GM18907 (cell line): ENCODE data around the gene BRAT1.
"Not testable (repeated sequence)": the region's sequence is repeated elsewhere in the genome, so short reads cannot be mapped to it uniquely, and the experiment has no call there.

Source experiments
- ATAC-seq: cut with Tn5 transposase; IDR thresholded peaks from one replicate; pipeline ENCODE4 v1.9.1; 2021; ENCODE audit warnings: mild to moderate bottlenecking, moderate library complexity; ENCODE audit not compliant: unreplicated experiment

The BRAT1 gene

DNA sequence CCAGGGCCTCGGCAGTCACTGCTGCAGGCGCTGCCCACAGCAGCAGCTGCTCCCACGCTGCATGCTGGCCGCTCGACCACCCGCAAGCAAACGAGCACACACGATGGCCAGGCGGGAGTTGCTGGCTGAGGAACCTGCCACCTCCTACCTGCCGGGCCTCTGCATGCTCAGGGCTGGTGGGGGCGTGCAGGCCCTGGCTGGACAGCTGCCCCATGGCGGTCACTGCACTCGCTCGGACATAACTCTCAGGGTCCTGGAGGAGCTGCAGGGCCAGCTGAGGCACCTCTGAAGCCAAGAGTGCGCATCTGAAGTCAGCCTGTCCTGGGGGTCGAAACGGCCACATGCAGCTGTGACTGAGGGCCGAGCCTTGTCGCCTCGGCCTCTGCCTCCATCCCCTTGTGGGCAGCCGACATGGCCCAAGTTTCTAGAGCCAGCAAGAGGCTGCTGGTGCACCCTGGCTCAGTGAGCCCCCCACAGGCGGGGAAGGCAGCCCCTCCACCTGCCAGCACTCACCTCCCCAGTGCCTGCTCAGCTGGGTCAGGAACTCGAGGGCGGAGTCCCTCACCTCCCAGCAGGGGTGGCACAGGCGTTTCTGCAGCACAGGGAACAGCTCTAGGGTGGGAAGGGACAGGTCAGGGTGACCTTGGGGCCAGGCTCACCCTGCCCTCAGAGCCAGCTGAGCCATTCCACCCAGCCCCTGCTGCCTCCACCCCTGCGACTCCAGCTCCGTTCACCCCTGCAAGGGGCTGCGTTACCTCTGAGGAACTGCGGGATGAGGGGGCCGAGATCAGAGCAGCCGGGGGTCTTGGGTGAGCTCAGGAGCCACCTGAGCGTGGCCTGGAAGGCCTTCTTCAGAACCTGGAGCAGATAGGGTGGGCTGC lies 16.1 kb downstream of the BRAT1 start:
- no peak for ATAC-seq

DNA sequence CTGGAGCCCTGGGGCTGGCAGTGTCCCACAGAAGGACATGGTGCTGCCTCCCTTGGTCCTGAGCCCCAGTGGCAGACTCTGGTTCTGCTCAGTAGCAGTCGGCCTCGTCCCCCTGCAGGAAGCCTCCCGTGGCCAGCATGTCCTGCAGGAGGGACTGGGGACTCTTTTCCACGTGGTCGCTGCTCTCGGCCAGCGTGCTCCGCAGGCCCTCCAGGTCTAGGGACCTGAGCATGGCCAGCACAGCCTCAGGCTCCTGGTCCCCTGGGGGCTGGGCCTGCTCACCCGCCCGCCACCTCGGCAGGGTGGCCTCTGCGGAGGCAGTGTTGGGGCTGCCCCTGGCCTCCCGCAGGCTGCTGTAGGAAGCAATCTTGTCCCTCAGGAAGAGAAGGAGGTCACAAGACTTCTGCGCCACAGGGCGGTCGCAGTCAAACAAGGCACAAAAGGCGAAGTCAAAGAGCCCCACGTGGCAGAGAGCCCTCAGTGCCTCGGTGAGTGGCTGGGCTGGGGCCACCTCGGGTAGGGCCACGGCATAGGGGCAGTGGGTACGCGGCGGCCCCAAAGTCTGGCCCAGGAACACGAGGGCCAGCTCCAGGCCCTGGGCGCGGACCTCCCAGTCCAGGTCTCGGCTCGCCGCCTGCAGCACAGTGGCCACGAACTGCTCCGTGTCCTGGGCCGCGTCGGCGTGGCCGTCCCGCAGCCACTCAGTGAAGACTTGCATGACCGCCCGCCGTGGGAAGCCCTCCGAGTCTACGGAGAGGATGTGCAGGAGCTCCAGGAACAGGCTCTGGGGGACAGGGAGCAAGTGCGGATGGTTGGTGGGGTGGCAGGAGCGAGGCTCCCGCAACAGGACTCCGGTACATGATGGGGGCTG lies 17.1 kb downstream of the BRAT1 start:
- no peak for ATAC-seq

GRCh38 chr7:2535872-2536627 lies 19.3 kb downstream of the BRAT1 start:
- ATAC-seq: not testable (repeated sequence)

DNA sequence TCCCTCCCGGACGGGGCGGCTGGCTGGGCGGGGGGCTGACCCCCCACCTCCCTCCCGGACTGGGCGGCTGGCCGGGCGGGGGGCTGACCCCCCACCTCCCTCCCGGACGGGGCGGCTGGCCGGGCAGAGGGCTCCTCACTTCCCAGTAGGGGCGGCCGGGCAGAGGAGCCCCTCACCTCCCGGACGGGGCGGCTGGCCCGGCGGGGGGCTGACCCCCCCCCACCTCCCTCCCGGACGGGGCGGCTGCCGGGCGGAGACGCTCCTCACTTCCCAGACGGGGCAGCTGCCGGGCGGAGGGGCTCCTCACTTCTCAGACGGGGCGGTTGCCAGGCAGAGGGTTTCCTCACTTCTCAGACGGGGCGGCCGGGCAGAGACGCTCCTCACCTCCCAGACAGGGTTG lies 21.1 kb downstream of the BRAT1 start:
- not testable (repeated sequence) for ATAC-seq

DNA sequence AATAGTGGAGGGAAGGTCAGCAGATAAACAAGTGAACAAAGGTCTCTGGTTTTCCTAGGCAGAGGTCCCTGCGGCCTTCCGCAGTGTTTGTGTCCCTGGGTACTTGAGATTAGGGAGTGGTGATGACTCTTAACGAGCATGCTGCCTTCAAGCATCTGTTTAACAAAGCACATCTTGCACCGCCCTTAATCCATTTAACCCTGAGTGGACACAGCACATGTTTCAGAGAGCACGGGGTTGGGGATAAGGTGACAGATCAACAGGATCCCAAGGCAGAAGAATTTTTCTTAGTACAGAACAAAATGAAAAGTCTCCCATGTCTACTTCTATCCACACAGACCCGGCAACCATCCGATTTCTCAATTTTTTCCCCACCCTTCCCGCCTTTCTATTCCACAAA lies 21.8 kb downstream of the BRAT1 start:
- not testable (repeated sequence) for ATAC-seq

DNA sequence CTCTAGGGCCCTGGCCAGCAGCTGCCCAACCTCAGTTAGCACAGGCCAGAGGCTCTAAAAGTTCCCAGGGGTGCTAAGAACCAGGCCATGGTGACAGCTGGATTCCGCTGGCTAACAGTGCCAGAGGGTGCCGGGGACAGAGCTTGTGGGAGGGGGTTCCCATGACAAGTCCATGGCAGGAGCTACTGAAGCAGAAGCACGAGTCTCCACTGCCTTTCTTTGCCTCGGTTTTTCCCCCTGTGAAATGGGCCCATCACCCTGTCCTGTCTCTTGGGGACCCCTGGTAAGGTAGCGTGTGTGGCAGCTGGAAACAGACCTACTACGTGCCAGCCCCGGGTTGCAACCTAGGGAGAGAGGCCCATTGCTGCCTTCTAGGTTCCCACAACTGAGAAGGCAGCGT lies 22.5 kb downstream of the BRAT1 start:
- ATAC-seq: not testable (repeated sequence)

DNA sequence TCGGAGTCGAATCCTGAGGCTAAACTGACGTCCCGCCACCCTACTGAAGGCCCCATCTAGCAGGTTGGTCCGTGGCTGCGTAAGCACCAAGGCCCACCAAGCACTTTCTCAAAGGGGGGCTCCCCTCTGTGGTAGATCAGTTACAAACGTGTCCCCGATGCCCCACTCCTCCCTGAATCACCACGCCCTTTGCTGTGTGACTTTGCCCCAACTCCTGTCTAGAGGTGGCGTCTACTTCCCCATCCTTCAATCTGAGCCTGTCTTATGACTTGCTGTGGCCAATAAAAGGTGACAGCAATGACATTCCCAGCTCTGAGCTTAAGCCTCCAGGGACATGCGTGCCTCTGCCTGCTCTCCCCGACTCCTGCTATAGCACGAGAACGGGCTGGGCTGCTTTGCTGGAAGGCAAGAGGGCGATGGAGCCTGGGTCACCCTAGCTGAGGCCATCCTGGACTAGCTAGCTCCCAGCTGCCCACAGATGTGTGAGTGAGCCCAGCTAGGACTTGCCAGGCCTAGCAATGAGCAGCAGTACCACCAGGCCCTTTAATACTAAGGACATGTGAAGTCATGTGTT lies 23.0 kb downstream of the BRAT1 start:
- not testable (repeated sequence) for ATAC-seq

- ATAC-seq: not testable (repeated sequence)
These were observed 23.6 kb downstream of the BRAT1 start for GRCh38 chr7:2531796-2532110.

GRCh38 chr7:2530994-2531795 lies 24.1 kb downstream of the BRAT1 start:
- ATAC-seq: not testable (repeated sequence)

DNA sequence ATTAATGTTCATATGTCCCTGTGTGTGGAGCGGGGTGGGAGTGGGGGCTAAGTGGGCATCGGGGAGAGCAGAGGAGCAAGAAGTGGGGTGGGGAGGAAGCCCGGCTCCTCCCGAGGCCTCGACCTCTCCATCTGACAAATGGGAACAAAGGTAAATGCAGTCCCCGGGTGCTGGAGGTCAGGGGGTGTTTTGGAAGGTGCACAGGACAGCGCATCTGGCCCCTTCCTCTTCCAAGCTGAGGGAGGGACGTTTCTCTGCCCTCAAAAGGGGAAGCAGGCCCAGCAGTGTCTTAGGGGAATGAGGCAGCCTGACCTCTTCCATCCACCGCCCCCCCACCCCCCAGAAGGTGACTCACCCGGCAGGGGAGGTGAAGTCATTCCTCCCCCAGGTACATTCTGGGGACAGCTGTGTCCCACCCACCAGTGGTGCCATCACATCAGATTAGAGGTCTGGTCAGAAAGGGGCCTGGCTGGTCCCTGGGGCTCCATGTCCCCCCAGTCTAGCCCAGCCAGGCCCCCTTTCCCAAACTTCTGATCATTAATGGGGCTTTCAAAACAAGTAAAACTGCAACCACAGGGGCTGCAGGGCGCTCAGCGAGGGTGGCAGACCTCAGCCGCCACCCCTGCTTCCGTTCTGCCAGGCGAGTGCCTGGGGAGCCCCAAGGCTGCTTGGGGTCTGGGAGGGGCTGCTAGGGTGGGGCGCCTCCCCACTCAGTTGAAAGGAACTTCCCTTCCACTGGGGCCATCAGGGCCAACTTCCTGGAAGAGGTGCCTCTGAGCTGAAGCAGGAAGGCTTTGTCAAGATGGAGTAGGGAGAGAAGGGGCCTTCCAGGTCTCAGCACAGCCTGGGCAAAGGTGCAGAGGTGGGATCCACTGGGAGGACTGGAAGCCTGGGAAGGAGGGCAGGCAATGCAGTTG lies 25.0 kb downstream of the BRAT1 start:
- peak; percentile 45 for ATAC-seq

DNA sequence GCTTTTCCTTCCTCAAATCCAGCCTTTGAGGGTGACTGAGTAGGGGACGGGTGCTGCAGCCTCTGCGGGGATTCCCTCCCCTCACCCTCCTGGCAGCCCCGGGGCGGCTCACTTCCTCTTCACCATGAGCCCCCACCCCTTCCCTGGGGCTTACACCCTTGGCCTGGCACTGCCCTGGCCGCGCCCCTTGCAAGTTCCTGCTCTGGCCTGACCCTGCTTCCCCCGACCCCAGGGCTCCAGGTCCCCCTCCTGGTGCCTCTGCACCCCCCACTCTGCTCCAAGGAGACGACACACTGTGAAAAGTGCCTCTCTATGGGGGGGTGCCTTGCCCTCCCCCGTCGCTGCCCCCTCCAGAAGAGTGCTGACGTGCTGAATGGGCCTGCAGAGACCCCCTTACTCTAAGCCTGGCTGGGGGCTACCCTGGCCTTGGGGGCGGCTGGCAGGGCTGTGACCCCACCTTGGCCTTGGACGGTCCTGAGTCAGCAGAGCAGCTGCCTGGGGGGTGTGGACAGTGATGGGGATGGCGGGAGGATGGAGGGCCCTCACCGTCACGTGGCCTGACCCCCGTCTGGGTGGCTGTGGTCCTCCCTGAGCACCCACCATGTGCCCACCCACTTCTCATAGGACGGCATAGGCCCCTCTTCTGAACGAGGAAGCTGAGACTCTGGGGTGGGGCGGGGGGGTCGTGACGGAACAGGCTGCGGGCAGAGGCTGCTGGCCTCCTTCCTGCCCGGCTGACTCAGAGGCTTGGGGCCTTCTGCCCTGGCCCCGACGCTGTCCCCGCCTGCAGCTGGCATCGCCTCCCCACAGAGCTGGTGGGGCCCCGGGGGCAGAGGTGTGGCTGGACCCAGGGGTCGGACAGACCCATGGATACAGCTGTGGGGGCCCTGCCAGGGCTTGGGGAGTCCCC lies 25.9 kb downstream of the BRAT1 start:
- peak; percentile 63 for ATAC-seq

DNA sequence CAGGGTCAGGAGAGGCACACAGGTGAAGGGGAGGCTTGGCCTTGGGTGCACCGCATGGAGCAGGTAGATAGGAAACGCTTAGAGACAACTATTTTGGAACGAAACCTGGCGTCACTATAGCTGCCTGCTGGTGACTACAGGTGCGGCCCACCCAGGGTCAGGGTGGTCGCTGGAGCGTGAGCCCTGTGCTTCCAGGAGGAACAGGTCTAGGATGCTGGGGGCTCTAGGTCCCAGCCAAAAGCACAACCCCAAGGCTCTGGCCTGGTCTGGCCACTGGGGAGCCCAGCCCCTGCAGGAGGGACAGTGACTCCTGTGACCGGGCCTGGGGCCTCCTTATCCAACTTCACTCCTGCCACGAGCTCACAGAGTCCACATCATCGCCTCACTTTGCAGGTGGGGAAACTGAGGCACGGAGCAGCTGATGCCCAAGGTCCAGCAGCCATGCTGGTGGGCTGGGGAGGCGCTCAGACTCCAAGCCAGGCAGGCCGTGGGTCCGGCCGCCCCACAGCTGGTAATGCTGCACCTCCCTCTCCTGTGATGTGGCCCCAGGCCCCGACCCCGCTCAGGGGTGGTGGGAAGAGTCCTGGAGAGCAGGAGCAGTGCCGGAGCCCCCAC lies 26.7 kb downstream of the BRAT1 start:
- no peak for ATAC-seq

DNA sequence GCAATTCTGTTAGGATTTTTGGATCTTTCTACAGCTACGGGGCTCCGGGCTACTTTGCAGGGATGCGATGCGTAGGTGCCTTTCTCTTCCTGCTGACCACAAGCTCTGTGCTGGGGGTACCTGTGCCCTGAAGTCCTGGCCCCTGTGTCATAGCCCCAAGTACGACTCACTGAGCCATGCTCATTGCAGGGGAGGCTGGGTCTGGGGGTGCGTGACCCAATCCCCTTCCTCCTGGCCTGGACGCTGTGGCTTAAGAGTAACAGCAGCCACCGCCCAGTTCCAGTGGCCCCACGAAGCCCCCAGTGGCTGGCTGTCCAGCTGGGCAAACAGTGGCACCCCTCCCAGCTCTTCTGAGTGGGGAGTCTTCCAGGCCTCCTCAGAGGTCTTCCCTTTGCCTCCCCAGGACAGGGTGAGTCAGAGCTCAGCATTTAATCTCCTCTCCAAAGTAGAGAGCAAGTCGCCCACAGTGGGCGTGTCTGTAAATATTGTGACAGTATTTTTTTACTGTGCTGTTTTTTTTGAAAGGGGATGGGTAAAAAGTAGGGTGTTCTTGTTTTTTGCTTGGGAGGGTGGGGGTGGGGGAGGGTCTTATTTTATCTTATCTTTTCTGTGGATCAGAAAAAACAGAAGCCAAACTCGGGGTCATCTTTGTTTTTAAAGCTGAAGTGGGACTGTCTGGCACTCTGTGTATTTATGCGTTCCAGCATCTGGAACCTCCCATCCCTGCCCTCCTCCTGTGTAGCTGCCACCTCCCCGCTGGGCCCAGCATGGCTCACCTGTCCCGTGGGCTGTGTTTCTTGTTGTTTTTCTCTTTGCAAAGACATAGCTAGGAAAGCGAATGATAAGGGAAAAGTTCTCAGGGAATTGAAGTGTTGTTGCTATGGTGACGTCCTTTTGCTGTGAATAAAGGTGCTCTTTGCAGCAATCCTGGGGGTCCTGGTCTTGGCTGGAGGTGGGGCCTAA lies 27.5 kb downstream of the BRAT1 start:
- no peak for ATAC-seq

GRCh38 chr7:2526659-2527504 lies 28.4 kb downstream of the BRAT1 start:
- ATAC-seq: no peak
